TTC549 (cell line): ENCODE results near the gene CTNNA2.
"Not testable (repeated sequence)": the region's sequence is repeated elsewhere in the genome, so short reads cannot be mapped to it uniquely, and the experiment has no call there.

Source experiments
- FAIRE-seq: peaks from 2 replicates; lab custom pipeline; 2012; peaks lifted over from hg19 to GRCh38; lab: Jason Lieb, UNC

CTNNA2 gene

DNA sequence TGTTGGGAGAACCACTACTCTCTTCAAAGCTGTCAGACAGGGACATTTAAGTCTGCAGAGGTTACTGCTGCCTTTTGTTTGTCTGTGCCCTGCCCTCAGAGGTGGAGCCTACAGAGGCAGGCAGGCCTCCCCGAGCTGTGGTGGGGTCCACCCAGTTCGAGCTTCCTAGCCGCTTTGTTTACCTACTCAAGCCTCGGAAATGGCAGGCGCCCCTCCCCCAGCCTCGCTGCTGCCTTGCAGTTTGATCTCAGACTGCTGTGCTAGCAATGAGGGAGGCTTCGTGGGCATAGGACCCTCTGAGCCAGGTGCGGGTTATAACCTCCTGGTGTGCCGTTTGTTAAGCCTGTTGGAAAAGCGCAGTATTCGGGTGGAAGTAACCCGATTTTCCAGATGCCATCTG, 585.7 kb downstream of the CTNNA2 start:
- FAIRE-seq, result not testable (repeated sequence)

DNA sequence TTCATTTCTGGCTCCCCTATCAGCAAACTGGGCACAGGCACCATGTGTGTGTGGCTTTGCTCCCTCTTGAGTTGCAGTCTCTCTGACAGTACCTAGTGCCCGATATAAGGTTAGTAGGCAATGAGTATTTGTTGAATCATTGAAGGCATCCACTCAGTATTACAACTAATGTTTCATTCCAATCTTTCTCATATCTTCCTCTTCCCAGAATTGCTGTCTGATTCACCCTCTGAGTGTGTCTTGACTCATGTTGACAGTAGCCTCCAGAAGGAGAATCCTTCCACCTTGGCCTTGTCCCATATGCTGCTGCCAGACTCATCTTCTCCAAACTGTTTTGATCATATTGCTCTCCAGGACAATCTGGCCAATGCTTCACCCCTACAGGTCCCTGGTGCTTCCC, 589.2 kb downstream of the CTNNA2 start:
- FAIRE-seq, result no peak

DNA sequence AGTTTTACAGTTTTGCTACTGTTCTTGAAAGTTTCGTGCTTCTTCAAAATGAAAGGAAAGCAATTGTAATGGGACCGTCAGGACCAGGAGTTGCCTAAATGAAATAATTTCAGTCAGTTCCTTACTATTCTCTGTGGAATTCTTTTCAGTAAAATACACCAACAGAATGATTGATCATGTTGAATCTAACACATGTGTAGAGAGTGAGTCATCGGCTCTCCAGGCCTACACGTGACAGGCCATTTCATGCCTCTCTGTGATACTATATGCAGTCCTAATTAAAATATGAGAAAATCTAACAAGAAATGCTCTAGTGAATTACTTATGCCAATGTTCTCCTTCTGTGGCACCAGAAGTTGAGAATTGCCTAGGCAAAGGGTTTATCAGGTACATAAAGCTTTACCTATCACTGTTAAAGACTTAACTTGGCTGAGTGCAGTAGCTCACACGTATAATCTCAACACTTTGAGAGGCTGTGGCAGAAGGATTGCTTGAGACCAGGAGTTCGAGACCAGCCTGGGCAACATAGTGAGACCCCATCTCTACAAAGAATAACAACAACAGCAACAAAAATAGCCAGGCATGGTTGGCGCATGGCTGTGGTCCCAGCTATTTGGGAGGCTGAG, 592.3 kb downstream of the CTNNA2 start:
- no peak for FAIRE-seq

DNA sequence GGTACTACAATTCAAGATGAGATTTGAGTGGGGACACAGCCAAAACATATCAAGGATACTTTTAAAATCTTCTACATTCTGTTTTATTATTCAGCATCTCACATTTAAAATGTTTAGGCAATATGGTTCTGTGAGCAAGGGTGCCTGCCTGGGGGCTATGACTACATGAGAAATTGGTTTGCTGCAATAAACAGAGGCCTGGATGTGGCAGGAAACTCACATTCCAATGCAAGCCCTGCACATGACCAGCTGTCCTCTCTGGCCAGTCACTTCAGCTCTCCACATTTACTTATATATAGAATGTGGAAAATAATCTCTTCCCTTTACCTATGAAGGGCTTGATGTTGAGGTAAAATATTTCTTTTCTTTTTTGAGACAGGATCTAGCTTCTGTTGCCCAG, 598.3 kb downstream of the CTNNA2 start:
- no peak for FAIRE-seq

DNA sequence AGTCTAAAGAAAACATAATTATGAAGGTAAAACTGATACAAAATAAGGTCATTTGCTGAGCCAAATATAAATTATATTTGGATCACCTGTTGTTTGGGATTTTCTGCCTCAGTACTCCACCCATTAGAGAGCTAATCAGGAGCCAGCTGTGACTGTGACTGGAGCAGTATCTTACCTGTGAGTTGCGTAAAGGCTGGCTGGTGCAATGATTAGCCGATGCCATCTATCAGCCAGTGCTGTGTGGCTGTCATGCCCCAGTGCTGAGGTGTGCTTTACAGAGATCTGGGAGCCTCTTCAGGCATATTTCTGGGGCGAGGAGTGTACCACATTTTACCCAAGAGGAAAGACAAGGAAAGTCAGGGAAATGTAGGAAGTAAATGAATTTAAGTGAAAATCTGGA, 599.9 kb downstream of the CTNNA2 start:
- FAIRE-seq, result no peak

DNA sequence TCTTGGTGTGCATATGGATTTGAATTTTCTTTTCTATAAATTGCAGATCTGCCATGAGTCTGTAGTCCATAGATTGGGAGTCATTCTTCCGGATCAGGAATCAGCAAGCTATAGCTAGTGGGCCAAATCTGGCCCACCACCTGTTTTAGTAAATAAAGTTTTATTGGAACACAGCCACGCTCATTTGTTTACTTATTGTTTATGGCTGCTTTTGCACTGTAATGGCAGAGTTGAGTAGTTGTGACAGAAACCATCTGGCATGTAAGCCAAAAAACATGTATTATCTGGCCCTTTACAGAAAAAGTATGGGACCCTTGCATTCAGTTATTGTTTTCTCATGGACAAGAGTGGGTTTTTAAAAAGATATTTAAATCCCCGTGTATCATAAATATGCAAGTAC, 600.5 kb downstream of the CTNNA2 start:
- no peak for FAIRE-seq

DNA sequence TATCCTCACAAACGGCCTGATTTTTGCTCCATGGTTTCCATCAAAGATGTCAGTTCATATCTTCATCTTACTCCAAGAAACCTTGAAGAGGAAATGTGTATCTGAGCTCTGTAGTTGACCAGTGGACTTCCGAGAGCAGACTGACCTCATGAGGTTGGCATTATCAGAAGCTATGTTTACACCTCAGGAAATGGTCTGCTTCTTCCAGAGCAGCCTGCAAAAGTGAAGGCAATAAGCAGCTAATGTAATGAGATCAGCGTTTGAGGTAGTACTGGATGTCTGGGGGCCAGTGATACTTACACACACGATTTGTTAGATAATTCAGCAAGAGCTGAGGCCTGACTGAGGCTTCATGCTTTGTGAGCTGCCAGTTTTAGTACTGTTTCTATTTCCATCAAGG, 602.0 kb downstream of the CTNNA2 start:
- FAIRE-seq, result no peak

DNA sequence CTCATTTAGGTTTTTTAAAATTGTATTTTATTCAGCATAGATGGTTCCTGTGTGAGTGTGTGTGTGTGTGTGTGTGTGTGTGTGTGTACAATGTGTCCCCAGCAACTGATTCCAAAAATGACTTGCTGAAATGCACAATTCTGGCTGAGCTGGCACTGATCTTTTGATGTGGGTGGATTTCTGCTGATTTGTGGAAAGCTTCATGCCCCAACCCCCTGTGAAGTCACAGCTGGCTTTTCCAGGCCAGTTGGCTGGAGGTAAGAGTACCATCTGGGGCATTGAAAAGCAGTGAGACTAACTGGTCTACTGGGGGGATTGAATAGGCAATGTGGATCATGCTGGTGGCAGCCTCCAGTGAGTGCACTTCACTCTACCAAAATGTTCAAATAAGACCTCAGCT, 604.5 kb downstream of the CTNNA2 start:
- FAIRE-seq, result no peak

DNA sequence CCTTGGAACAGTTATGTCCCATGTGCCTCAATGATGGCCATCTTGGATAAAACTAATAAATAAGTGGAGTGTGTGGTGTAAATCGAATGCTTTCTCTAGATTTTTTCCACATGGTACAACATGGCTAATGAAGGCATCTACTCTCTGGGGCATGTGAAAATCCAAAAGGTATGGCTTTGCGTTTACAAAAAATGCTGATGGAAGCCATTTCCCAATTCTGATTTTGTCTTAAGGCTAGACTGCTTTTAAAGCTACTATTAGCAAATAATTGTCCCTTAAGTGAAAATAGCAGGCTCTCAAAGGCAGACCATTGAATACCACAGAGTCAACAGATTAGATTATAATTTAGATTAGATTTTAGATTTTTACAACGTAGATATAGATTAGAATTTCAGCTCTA, 608.0 kb downstream of the CTNNA2 start:
- no peak for FAIRE-seq

DNA sequence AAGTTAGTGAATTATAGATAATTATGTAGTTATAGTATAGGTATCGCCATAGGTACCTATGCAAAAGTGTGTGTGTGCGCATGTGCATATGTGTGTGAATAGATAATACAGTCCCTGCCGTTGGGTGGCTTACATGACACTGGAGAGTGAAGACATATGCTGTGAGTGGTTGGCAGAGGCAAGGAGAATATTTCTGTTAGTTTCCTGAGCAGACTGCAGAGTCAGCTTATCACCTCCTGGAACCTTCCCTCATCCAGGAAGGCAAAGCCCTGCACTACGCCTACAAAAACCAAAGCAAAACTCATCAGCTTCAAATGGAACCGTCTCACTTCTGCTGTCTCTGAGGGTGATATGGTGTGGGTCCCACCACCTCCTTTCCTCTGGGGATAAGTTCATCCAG, 609.8 kb downstream of the CTNNA2 start:
- no peak for FAIRE-seq

DNA sequence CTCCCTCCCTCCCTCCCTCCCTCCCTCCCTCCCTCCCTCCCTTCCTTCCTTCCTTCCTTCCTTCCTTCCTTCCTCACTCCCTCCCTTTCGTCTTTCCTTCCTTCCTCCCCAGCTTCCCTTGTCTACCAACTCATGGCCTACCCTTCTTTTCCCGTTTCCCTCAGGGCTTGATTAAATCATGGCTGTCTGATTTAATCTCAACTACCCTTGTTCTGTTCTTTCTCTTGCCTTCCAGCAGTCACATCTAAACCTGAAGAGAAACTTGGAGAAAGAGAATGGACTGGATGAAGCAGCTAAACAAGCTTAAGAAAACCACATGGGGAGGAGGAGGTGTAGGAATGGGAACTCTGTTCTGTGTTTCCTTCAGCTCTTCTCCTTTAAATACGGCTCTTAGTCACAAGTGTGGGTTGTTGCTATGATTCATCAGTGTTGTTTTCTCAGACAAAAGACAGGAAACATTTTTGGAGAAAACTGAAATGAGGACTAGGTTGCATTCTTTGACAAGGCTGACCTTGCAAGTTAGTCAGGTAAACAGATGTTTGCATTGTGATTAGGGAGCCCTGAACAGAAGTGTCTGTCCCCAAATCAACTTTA, 613.8 kb downstream of the CTNNA2 start:
- FAIRE-seq, result no peak

DNA sequence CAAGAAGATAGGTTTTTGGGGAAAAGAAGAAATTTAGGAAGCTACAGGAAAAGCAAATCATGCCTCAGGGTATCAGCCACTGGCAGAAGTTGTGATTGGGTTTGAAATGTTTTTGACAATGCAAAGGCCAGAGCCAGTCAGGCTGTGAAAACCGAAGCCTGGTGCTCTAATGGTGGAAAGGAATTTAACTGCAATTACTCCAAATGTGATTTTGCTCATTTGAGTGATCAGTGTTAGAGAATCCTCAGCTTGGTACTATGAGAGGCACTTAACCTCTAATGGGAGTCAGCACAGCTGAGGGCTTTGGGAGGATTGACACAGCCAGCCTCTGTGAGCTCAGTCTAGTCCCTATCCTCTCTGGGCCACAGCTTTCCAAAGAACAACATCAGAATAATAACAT, 615.2 kb downstream of the CTNNA2 start:
- FAIRE-seq, result no peak

DNA sequence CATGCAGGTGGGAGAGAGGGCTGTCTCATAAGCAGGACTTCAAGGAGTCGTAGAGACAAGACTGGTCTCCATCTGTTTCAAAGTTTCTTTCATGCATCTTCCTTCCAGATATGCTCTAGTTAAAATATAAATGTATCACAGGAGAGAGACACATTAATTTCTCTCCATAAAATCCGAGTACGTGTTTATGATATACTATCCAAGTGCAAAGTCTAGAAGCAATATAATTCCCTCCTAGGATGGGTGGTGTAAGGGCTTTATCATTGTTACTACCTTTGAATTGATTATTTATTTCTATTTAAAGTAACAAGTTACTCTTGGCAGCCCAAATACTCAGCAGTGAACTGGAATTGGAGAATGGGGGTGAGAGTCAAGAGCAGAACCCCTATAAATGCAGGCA, 619.4 kb downstream of the CTNNA2 start:
- no peak for FAIRE-seq

DNA sequence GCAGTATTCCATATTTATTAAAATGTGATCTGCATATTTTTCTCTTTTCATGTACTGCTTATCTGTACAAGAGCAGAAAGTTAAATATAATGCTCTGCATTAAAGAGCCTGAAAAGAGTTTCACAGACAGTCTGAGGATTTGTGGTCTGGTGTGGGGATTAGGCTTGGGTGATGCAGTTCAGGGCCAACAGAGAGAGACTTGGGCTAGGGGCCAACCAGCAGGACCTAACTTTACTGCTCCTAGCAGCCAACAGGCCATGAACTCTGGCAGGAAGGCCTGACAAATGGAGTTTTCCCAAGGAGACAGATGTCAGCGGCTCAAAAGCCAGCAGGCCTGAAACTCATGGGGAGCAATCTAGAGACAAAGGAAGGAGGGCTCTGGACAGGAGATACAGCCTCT, 622.1 kb downstream of the CTNNA2 start:
- no peak for FAIRE-seq

DNA sequence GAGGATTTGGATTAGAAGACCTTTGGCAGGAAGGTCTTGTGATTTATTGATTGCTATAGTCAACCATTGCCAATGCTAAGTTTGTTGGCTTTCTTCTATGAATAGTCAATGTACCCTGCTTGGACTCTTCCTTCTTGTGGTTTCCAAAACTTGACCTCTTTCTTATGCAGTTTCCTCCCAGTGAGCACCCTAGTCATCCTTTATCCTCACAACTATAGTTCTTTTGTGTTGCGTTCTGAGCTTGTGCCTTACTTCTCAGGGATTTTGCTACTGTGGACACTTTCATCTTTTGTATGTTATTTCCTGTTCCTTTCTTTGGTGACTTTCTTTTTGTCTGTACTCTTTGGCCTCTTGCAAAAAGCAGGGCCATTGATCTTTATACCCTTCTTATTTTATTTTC, 623.5 kb downstream of the CTNNA2 start:
- no peak for FAIRE-seq

DNA sequence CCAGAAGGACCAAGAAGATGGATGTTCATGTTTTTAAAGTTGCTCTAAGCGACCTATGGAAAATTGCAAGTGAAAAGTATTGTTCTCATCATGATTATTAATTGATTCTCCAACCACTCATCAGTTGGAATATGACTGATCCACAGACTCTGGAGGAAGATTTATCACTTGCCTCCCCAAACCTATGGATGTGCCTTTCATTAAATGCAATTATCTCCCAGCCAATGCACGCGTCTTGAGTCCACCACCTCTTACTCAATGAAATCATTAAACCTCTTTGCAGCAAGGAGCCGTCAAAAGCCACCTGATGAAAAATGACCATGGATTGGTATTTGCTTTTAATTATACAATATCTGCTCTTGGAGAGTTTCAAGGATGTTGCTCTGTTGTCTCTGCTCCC, 626.1 kb downstream of the CTNNA2 start:
- no peak for FAIRE-seq

DNA sequence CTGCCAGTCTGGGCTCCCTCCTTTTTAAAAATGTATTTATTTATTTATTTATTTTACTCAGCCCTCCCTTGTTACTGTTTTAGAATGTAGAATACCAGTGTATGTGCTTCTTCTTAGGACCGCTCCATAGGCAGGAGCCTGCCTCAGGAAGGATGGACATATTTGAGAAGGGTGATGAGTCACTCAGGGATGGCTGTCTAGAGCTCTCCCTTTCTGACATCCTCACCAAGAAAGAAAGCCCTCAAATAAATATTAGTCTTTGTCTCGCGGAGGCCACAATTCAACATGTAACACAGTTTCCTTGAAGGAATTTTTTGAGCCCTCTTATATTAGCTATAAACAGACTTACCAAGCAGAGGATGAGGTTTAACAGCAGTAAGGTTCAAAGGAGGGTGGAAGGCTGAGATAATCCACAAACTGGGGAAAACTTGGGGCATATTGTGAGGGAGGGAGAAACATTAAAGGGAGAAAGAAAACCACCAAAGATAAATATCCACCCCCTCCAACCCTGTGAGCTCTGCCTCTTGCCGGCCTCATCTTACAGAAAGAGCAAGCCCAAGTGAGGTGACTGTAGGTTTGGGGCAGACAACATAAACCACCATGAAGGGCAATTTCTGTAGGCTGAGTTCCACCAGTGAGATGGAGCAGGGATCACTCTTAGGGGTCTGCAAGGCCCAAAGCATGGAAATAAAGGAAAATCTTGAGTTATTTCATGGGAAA, 628.3 kb downstream of the CTNNA2 start:
- no peak for FAIRE-seq

DNA sequence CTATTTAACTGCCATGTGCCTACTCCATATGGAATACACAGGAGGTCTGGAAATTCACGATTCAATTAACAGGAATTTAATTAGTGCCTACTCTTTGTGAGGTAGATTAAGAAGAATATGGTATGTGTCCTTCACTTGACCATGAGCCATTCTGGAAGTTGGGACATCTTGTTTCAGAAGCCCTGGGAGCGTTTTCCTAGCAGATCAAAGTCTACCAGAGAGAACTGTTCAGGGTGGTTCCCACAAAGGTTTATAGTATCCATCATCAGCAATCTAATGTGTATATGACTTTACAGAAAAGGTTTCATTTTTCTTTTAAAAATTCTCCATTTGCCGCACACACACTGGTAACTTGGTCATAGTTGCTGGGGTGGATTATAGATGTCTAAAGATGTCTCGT, 632.6 kb downstream of the CTNNA2 start:
- FAIRE-seq, result no peak

DNA sequence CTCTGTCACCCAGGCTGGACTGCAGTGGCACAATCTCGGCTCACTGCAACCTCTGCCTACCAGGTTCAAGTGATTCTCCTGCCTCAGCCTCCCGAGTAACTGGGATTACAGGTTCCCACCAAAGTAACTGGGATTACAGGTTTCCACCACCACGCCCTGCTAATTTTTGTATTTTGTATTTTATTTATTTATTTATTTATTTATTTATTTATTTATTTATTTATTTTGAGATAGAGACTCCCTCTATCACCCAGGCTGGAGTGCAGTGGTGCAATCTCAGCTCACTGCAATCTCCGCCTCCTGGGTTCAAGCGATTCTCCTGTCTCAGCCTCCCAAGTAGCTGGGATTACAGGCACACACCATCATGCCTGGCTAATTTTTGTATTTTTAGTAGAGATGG, 633.9 kb downstream of the CTNNA2 start:
- FAIRE-seq, result not testable (repeated sequence)

DNA sequence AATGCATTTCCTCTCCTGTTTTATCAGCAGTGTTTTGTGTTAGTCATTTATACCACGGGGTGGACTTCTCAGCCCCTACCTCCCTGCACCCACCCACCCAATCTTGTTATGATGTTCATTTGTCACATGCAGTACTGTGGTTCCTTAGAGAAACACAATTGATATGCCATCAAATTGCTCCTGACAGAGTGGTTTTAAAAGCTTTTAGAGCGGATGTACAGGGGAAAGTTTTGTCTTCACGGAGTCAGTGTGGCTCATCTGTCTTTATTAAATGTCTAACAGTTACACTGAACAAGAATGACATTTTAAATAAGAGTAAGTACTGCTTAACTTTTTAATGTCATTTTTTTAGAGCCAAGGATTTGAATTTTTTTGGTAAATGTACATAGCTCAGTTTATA, 634.8 kb downstream of the CTNNA2 start:
- FAIRE-seq, result no peak

DNA sequence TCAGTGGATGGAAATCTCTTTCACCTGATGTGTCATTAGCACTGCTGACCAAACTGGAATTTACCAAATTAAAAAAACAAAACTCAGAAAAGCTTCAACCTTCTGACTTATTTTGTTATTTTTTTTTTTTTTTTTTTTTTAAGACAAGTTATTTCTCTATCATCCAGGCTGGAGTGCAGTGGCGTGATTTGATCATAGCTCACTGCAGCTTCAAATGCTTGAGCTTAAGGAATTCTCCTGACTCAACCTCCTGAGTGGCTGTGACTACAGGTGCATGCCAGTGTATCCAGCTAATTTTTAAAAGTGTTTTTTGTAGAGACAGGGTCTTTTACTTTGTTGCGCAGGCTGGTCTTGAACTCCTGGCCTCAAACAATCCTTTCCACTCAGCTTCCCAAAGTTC, 636.1 kb downstream of the CTNNA2 start:
- no peak for FAIRE-seq

DNA sequence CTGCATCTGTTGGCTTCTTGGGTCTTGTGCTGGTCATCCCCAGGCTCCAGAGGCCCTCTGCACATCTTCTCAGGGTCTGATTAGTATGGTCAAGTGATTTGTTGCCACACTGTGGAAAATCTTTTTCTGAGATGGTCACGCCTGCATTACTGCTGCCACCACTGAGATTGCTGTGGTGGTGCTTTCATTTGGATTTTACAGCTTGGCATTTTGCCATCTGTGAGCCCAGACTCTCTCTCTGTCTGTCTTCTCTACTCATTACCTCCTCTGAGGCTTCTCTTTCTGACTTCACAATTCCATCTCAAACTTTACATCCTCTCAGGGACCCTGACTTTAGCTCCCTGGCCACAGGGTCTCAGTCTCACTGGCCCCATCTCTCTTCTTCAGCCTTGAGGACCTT, 637.1 kb downstream of the CTNNA2 start:
- FAIRE-seq, result no peak

DNA sequence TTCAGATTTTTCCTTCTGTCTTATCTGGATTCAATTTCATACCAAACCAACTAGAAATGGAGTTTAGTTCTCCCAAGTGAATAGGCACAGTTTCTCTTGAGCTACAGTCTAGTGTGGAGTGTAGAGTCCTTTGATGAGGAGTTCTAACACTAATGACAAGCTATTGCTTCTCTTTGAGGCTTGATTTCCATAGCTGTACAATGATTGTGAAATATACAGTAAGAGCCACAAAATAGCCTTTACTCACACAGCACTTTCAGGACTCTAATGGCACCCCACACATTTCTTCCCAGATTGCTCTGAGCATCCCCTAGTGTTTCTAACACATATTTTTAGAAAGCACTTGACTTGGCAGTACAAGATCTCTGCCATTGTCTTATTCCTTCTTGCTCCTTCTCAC, 638.4 kb downstream of the CTNNA2 start:
- FAIRE-seq, result no peak

DNA sequence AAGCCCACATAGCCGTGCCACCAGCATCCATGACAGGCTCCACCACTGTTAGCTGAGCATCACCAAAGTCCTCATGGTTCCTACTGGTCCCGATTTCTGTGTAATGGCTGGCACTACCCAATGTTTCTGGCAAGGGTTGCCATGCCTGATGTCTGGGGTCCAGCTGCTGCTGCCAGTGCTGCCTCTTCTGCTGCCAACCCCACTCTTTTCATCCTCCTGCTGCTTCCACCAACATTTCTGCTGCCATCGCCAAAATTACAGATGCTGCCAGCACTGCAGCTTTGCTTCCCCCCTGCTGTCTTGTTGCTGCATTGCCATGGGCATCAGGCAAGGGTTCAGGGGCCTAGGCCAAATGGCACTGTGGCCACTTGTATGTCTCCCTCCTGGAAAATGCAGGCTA, 638.8 kb downstream of the CTNNA2 start:
- no peak for FAIRE-seq
